ENCODE measurements around the gene ZBTB42.

The ZBTB42 gene

GRCh38 chr14:104800771-104801519 lies at the start of gene ZBTB42:
TSS of gene ZBTB42 (plus strand) at chr14:104801101. CDS start at chr14:104801198, 97 bp downstream.
- no peak for FAIRE-seq

- no peak for FAIRE-seq
These were observed 49.1 kb upstream of the ZBTB42 start for GRCh38 chr14:104751539-104752422.

GRCh38 chr14:104752423-104752734 lies 48.5 kb upstream of the ZBTB42 start:
- FAIRE-seq: no peak

- FAIRE-seq: peak; percentile 28
These were observed 48.0 kb upstream of the ZBTB42 start, which contains the start of gene SIVA1 for GRCh38 chr14:104752735-104753527. TSS of gene SIVA1 (plus strand) at chr14:104753147. CDS start at chr14:104753202, 55 bp downstream.

GRCh38 chr14:104753528-104754212 lies 47.2 kb upstream of the ZBTB42 start:
- FAIRE-seq: no peak

GRCh38 chr14:104754213-104754851 lies 46.6 kb upstream of the ZBTB42 start:
- FAIRE-seq: no peak

GRCh38 chr14:104755621-104756020 lies 45.3 kb upstream of the ZBTB42 start:
- FAIRE-seq: no peak

GRCh38 chr14:104756477-104757237 lies 44.2 kb upstream of the ZBTB42 start:
- FAIRE-seq: no peak

GRCh38 chr14:104757238-104757585 lies 43.7 kb upstream of the ZBTB42 start:
- no peak for FAIRE-seq

GRCh38 chr14:104757681-104758392 lies 43.1 kb upstream of the ZBTB42 start:
- FAIRE-seq: no peak

- FAIRE-seq: no peak
These were observed 41.6 kb upstream of the ZBTB42 start for GRCh38 chr14:104758981-104759969.

GRCh38 chr14:104765517-104765916 lies 35.4 kb upstream of the ZBTB42 start:
- FAIRE-seq: no peak

- FAIRE-seq: no peak
These were observed 34.5 kb upstream of the ZBTB42 start for GRCh38 chr14:104766256-104766862.

GRCh38 chr14:104766863-104767633 lies 33.9 kb upstream of the ZBTB42 start:
- FAIRE-seq: no peak

GRCh38 chr14:104767634-104767918 lies 33.3 kb upstream of the ZBTB42 start:
- FAIRE-seq: no peak

GRCh38 chr14:104768437-104769323 lies 32.2 kb upstream of the ZBTB42 start:
- no peak for FAIRE-seq

All from colon (tissue), 2 donors.